PC-9 (cell line): ENCODE measurements around the gene KLHDC7B. TPM values are rescaled to one million over a fixed set of nuclear protein-coding genes. Genes with fewer than 3 reads are reported as not detected.

Experiments
- BruUV-seq: library from RNA; stranded (reverse); fragments of 400-500 nt; replicated peaks from 2 replicates; lab custom pipeline; 2021; lab: Mats Ljungman, UMichigan
- CTCF ChIA-PET: fragments of 300-600 bp; sonication (Branson Sonifier 250); formaldehyde crosslinking; loops from one replicate; lab custom pipeline; 2022; ENCODE audit warnings: antibody characterized with exemption; lab: Charles Lee
- POLR2A ChIA-PET: fragments of 300-600 bp; sonication (Branson Sonifier 250); formaldehyde crosslinking; loops from one replicate; lab custom pipeline; 2022; ENCODE audit warnings: antibody characterized with exemption; ENCODE audit not compliant: unreplicated experiment; lab: Charles Lee
- DNase-seq, 2 experiments: peaks; one replicate each; pipeline versions ENCODE4 v3.0.0 to v3.0.0-alpha.2; 2015 to 2022; ENCODE audit warnings: mixed read lengths in 1 of 2
- H2AFZ ChIP-seq: fragments of 200-600 bp; sonication (generic); 2 replicates; pipeline ENCODE4 v1.8.1; 2017; ENCODE audit warnings: antibody characterized with exemption
- H3F3A ChIP-seq: fragments of 200-600 bp; sonication (generic); 2 replicates; pipeline ENCODE4 v1.8.1; 2017; ENCODE audit warnings: antibody characterized with exemption, mild to moderate bottlenecking, low read depth; ENCODE audit not compliant: insufficient read depth
- H3K27ac ChIP-seq: fragments of 200-600 bp; sonication (generic); 2 replicates; pipeline ENCODE4 v1.6.1; 2016; ENCODE audit warnings: mixed run types
- H3K27me3 ChIP-seq: fragments of 200-600 bp; sonication (generic); 2 replicates; pipeline ENCODE4 v1.6.1; 2016; ENCODE audit warnings: low read depth, mixed run types; ENCODE audit not compliant: insufficient read depth
- H3K36me3 ChIP-seq: fragments of 200-600 bp; sonication (generic); 2 replicates; pipeline ENCODE4 v1.6.1; 2016; ENCODE audit warnings: low read depth, mixed run types
- H3K4me1 ChIP-seq: fragments of 200-600 bp; sonication (generic); replicated peaks from 2 replicates; pipeline ENCODE4 v1.6.1; 2016; ENCODE audit warnings: mixed run types; ENCODE audit not compliant: insufficient read depth
- H3K4me2 ChIP-seq: fragments of 200-600 bp; sonication (generic); 2 replicates; pipeline ENCODE4 v1.6.1; 2017; ENCODE audit warnings: mixed run types
- H3K4me3 ChIP-seq: fragments of 200-600 bp; sonication (generic); 2 replicates; pipeline ENCODE4 v1.6.1; 2016; ENCODE audit warnings: mixed run types
- H3K79me2 ChIP-seq: fragments of 200-600 bp; sonication (generic); 2 replicates; pipeline ENCODE4 v1.6.1; 2017; ENCODE audit warnings: low read depth, mixed run types
- H3K9me2 ChIP-seq: fragments of 200-600 bp; sonication (generic); 2 replicates; pipeline ENCODE4 v1.8.1; 2017; ENCODE audit warnings: mild to moderate bottlenecking; ENCODE audit not compliant: insufficient read depth
- H3K9me3 ChIP-seq: fragments of 200-600 bp; sonication (generic); 2 replicates; pipeline ENCODE4 v1.8.1; 2016; ENCODE audit warnings: low read depth; ENCODE audit not compliant: insufficient read depth
- H4K20me1 ChIP-seq: fragments of 200-600 bp; sonication (generic); 2 replicates; pipeline ENCODE4 v1.8.1; 2017; ENCODE audit not compliant: insufficient read depth
- EZH2 ChIP-seq: fragments of 200-600 bp; sonication (generic); IDR thresholded peaks from 2 replicates; pipeline ENCODE4 v1.8.0; 2017; ENCODE audit warnings: antibody characterized with exemption, low read depth
- intact Hi-C: fragments of 100-400 bp; cut with micrococcal nuclease; formaldehyde crosslinking; loops from one replicate; pipeline ENCODE4 v1.10.0; 2022; ENCODE audit not compliant: unreplicated experiment
- total RNA-seq: library from RNA; stranded (reverse); gene quantifications from 2 replicates; pipeline ENCODE4 v1.2.3, GENCODE V29; 2021
- TF ChIP-seq, protein P1 (sequence below): fragments of 200-600 bp; sonication (generic); conservative IDR thresholded peaks from 2 replicates; pipeline ENCODE4 v1.6.1; 2017; ENCODE audit warnings: mixed run types, antibody characterized with exemption, mild to moderate bottlenecking, moderate library complexity

KLHDC7B gene
- total RNA-seq, 1 experiment from 2014 or later = 0.72 TPM

DNA sequence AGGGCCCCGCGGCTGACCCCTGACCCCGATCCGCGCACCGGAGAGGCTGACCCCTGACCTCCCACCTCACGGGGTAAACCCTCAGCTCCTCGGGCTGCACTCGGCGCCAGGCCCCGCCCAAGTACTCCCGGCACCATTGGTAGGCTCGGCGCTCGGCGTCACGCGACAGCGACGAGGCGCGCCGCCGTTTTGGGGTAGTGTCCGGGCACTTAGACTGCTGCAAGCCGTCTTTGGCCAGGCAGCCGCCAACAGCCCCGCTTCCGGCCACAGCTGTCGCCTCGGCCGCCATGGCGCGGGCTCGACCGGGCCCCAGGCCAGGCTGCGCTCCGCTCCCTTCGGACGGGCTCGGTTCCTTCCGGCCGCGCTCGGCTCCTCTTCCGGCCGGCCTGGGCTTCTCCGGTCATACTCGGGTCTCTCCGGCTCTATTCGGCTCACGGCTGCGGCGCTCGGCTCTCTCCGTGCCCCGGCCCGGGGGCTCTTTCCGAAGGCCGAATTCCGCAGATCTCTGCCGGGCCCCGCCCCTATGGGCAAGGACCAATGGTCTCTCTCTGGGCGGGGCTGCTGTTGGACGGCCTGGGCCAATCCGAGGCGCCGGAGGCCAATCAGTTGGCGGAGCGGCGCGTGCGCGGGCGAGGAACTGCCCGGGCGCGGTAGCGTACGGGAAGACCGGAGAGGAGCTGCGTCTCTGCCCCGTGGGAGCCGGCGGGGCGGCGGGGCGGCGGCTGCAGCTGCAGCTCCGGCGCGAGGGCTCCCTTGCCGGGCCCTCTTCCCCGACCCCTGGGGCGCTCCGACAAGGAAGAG lies 37.0 kb downstream of the KLHDC7B start, which contains the start of gene CHKB:
Gene CHKB (minus strand): TSS at position 357 of the 801 bp plus-strand sequence. CDS start 68 bp downstream, at position 289.
- Histone ChIP-seq H4K20me1 (no peaks in the 10 kb centered on the region), H3K27ac (peak within 1 kb of the TSS; percentile 86), H3K4me3 (peak within 1 kb of the TSS; percentile 89), H3K4me1 (peaks cover 18% of the 10 kb centered on the region), H3K4me2 (peak within 1 kb of the TSS; percentile 93), H3K9me3 (no peaks in the 10 kb centered on the region), H3K79me2 (peaks cover 30% of the 10 kb centered on the region), H2AFZ (peak within 1 kb of the TSS; percentile 97), H3K36me3 (peaks cover 11% of the 10 kb centered on the region; the same call in 1 of the 2 replicates), H3F3A (peaks cover 15% of the 10 kb centered on the region; the same call in 1 of the 2 replicates), H3K27me3 (no peaks in the 10 kb centered on the region), H3K9me2 (no peaks in the 10 kb centered on the region)
- DNase-seq = peak; percentile 99
- intact Hi-C loops = loop anchor here (1.0 to 5.0 kb wide), 3 partner anchors 19 to 75 kb away; partner anchors contain the start of genes LMF2 and NCAPH2
- ChIA-PET CTCF (no interaction called here), POLR2A (interaction anchor here (0.9 to 1.2 kb wide), 2 partner anchors 20 to 75 kb away, joined by 3 read pairs; partner anchors contain the start of genes LMF2, NCAPH2 and SYCE3)
- TF ChIP-seq, protein P1, sequence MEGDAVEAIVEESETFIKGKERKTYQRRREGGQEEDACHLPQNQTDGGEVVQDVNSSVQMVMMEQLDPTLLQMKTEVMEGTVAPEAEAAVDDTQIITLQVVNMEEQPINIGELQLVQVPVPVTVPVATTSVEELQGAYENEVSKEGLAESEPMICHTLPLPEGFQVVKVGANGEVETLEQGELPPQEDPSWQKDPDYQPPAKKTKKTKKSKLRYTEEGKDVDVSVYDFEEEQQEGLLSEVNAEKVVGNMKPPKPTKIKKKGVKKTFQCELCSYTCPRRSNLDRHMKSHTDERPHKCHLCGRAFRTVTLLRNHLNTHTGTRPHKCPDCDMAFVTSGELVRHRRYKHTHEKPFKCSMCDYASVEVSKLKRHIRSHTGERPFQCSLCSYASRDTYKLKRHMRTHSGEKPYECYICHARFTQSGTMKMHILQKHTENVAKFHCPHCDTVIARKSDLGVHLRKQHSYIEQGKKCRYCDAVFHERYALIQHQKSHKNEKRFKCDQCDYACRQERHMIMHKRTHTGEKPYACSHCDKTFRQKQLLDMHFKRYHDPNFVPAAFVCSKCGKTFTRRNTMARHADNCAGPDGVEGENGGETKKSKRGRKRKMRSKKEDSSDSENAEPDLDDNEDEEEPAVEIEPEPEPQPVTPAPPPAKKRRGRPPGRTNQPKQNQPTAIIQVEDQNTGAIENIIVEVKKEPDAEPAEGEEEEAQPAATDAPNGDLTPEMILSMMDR = no peak
- TF ChIP-seq EZH2 = no peak
- BruUV-seq = no TSS peak

- H2AFZ ChIP-seq = peak overlapping the region; percentile 93
- intact Hi-C loops = loop anchor here (2.0 to 5.0 kb wide), 2 partner anchors 57 to 76 kb away; partner anchors contain the start of genes LMF2 and NCAPH2
- BruUV-seq = TSS peak; percentile 74
These were observed 37.7 kb downstream of the KLHDC7B start for GRCh38 chr22:50583294-50583861.

More at GRCh38 chr22:50583294-50583861, 37.7 kb downstream of the KLHDC7B start:
- Histone ChIP-seq H3K4me3 (peak overlapping the region; percentile 89), H3K4me2 (peak overlapping the region; percentile 93), H3F3A (peaks cover 15% of the 10 kb centered on the region; the same call in 1 of the 2 replicates), H3K4me1 (peaks cover 18% of the 10 kb centered on the region), H3K9me2 (no peaks in the 10 kb centered on the region), H4K20me1 (no peaks in the 10 kb centered on the region), H3K79me2 (peaks cover 30% of the 10 kb centered on the region), H3K27me3 (no peaks in the 10 kb centered on the region), H3K27ac (no peak overlapping the region), H3K36me3 (peaks cover 11% of the 10 kb centered on the region; the same call in 1 of the 2 replicates), H3K9me3 (no peaks in the 10 kb centered on the region)
- POLR2A ChIA-PET = no interaction called here
- DNase-seq = no peak
- CTCF ChIA-PET = no interaction called here
- TF ChIP-seq, protein P1 = 0 out of 2 replicates have a peak, but pooled peaks have one; percentile 17
- no peak for TF ChIP-seq EZH2
